ENCODE measurements around the gene BNIP2.

The BNIP2 gene

DNA sequence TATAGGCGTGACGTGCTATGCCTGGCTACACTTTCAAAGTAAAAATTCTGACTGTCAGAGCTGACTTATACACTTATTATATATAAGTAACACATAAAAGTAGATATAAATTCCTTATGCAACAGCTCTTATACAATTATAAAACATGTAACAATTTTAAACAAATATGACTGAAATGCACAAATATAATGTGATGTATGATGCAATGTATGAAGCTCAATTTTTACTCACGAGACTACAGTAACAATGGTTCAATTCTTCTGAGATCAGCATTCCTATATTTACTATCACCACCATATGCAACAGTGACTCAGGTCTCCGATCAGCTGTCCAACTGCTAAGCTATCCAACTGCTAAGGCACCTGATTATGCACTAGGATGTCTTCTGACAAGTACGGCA, 8.2 kb downstream of the BNIP2 start:
- no peaks in the 10 kb centered on the region for H3K27me3 ChIP-seq (ENCODE audit: insufficient read depth, poor library complexity, severe bottlenecking)
- TF ChIP-seq, protein P1, sequence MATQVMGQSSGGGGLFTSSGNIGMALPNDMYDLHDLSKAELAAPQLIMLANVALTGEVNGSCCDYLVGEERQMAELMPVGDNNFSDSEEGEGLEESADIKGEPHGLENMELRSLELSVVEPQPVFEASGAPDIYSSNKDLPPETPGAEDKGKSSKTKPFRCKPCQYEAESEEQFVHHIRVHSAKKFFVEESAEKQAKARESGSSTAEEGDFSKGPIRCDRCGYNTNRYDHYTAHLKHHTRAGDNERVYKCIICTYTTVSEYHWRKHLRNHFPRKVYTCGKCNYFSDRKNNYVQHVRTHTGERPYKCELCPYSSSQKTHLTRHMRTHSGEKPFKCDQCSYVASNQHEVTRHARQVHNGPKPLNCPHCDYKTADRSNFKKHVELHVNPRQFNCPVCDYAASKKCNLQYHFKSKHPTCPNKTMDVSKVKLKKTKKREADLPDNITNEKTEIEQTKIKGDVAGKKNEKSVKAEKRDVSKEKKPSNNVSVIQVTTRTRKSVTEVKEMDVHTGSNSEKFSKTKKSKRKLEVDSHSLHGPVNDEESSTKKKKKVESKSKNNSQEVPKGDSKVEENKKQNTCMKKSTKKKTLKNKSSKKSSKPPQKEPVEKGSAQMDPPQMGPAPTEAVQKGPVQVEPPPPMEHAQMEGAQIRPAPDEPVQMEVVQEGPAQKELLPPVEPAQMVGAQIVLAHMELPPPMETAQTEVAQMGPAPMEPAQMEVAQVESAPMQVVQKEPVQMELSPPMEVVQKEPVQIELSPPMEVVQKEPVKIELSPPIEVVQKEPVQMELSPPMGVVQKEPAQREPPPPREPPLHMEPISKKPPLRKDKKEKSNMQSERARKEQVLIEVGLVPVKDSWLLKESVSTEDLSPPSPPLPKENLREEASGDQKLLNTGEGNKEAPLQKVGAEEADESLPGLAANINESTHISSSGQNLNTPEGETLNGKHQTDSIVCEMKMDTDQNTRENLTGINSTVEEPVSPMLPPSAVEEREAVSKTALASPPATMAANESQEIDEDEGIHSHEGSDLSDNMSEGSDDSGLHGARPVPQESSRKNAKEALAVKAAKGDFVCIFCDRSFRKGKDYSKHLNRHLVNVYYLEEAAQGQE (IDR thresholded peaks at IDR 0.05; ENCODE audit: insufficient replicate concordance, low read depth): no peak
- TF ChIP-seq, protein P2, sequence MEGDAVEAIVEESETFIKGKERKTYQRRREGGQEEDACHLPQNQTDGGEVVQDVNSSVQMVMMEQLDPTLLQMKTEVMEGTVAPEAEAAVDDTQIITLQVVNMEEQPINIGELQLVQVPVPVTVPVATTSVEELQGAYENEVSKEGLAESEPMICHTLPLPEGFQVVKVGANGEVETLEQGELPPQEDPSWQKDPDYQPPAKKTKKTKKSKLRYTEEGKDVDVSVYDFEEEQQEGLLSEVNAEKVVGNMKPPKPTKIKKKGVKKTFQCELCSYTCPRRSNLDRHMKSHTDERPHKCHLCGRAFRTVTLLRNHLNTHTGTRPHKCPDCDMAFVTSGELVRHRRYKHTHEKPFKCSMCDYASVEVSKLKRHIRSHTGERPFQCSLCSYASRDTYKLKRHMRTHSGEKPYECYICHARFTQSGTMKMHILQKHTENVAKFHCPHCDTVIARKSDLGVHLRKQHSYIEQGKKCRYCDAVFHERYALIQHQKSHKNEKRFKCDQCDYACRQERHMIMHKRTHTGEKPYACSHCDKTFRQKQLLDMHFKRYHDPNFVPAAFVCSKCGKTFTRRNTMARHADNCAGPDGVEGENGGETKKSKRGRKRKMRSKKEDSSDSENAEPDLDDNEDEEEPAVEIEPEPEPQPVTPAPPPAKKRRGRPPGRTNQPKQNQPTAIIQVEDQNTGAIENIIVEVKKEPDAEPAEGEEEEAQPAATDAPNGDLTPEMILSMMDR (IDR thresholded peaks at IDR 0.05; ENCODE audit: insufficient read depth, low read length): no peak
- TF ChIP-seq GABPA (IDR thresholded peaks at IDR 0.05; ENCODE audit: low read depth) (no peak), POLR2AphosphoS5 (IDR thresholded peaks at IDR 0.05; ENCODE audit: low read depth) (no peak), SPI1 (IDR thresholded peaks at IDR 0.05; ENCODE audit: borderline replicate concordance, low read depth) (no peak)
- H3K27ac ChIP-seq (replicated peaks): no peak overlapping the region
- DNase-seq (ENCODE audit: low read depth in 1 of 2, low spot score in 1 of 2): no peak
- H3K4me3 ChIP-seq (replicated peaks; ENCODE audit: insufficient read depth, low read length): no peak overlapping the region

DNA sequence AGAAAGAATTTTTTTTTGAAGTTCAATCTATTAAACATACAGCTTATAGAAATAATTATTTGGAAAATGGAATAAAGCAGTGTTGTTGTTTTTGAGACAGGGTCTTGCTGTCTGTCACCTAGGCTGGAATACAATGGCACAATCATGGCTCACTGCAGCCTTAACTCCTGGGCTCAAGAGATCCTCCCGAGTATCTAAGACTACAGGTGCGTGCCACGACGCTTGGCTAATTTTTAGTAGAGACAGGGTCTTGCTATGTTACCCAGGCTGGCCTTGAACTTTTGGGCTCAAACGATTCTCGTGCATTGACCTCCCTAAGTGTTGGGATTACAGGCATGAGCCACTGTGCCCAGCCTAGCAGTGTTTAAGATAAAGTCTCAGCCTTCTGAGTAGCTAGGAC, 8.8 kb downstream of the BNIP2 start:
- DNase-seq (ENCODE audit: low read depth in 1 of 2, low spot score in 1 of 2): no peak
- Histone ChIP-seq H3K4me3 (replicated peaks; ENCODE audit: insufficient read depth, low read length) (no peak overlapping the region), H3K27ac (replicated peaks) (no peak overlapping the region), H3K27me3 (ENCODE audit: insufficient read depth, poor library complexity, severe bottlenecking) (no peaks in the 10 kb centered on the region)
- TF ChIP-seq SPI1 (IDR thresholded peaks at IDR 0.05; ENCODE audit: borderline replicate concordance, low read depth): no peak

DNA sequence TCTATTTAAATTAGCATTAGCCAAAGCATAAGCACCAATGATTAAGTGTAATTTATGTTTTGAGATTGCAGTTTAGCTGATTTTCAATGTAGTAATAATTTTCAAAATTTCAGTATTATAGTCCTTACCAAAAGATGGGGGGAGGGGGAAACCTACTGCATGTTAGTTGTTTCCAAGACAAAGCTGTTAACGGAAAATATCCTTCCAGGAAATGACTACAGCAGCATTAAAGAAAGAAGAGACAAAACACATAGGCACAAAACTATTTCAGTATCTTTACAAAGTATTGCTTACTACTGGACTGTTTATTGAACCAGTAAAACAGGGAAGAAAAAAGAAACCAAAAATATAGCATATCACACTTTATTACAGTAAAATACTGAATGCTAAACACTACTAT, 10.5 kb downstream of the BNIP2 start:
- H3K27me3 ChIP-seq (ENCODE audit: insufficient read depth, poor library complexity, severe bottlenecking): no peaks in the 10 kb centered on the region
- TF ChIP-seq, protein P1 (IDR thresholded peaks at IDR 0.05; ENCODE audit: insufficient replicate concordance, low read depth): no peak
- no peak for TF ChIP-seq GABPA (IDR thresholded peaks at IDR 0.05; ENCODE audit: low read depth)
- no peak for TF ChIP-seq SPI1 (IDR thresholded peaks at IDR 0.05; ENCODE audit: borderline replicate concordance, low read depth)
- TF ChIP-seq POLR2AphosphoS5 (IDR thresholded peaks at IDR 0.05; ENCODE audit: low read depth): no peak
- TF ChIP-seq, protein P2 (IDR thresholded peaks at IDR 0.05; ENCODE audit: insufficient read depth, low read length): no peak
- no peak overlapping the region for H3K27ac ChIP-seq (replicated peaks)
- DNase-seq (ENCODE audit: low read depth in 1 of 2, low spot score in 1 of 2): no peak
- no peak overlapping the region for H3K4me3 ChIP-seq (replicated peaks; ENCODE audit: insufficient read depth, low read length)

DNA sequence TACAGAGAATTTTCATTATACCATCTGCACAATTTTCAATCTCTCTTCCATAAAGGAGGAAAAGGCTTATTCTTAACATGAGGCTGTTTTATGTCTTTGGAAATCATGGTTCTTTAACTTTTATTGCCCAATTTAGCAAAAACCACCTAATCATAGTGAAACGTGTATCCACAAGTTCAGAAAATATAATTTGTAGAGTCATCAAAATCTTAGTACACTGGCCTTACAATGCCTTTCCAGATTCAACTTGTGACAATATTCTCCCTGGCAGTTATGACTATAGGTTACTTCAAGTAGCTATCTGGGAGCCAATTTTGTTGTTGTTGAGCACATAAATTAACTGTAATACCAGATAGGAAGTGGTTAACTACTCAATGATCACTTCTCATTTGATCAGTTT, 10.9 kb downstream of the BNIP2 start:
- Histone ChIP-seq H3K27me3 (ENCODE audit: insufficient read depth, poor library complexity, severe bottlenecking) (no peaks in the 10 kb centered on the region), H3K4me3 (replicated peaks; ENCODE audit: insufficient read depth, low read length) (no peak overlapping the region), H3K27ac (replicated peaks) (no peak overlapping the region)
- no peak for TF ChIP-seq POLR2AphosphoS5 (IDR thresholded peaks at IDR 0.05; ENCODE audit: low read depth)
- TF ChIP-seq, protein P2 (IDR thresholded peaks at IDR 0.05; ENCODE audit: insufficient read depth, low read length): no peak
- TF ChIP-seq GABPA (IDR thresholded peaks at IDR 0.05; ENCODE audit: low read depth): no peak
- TF ChIP-seq, protein P1 (IDR thresholded peaks at IDR 0.05; ENCODE audit: insufficient replicate concordance, low read depth): no peak
- TF ChIP-seq SPI1 (IDR thresholded peaks at IDR 0.05; ENCODE audit: borderline replicate concordance, low read depth): no peak
- no peak for DNase-seq (ENCODE audit: low read depth in 1 of 2, low spot score in 1 of 2)
